Suppressor macrophage treated with lipopolysaccharide for 1 hour (primary cell): ENCODE data around the gene TMEM163.

Experiments used
- DNase-seq, 3 donors: peaks; one replicate each; pipeline ENCODE4 v3.0.0-alpha.2; 2020 to 2022

TMEM163 gene

DNA sequence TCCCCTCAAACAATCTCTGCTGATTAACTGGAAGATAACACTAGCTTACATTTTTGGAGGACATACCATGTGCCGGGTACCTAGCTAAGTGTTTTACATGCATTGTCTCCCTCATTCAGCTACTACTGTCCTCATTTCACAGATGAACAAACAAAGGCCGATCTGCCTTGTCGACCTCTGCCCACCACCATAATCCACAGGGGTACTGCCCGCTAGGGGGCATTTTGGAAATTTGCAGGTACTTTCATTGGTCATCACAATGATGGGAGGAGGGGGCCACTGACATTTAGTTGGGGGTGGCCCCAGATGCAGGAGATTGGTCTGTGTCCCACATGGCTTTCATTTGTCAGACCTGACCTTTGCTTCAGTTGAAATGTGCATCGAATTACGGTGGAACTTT, 3.9 kb upstream of the TMEM163 start:
- no peak for DNase-seq

DNA sequence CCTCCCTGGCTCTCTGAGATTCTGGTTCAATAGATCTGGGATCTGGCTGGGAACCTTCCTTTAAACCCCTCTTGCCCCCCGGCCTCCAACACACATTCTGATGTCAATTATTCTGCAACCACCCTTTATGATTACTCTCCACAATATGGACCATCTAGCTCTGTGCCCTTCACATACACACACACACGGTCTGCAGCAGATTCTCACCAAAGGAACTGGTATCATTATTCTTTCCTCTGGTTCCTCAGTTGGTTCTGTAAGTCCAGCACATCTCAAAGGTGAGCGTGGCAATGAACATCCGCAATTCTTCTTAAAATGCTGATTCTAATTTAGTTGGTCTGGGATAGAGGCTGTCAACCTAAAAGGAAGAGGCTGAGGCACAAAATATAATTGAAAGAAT, 2.8 kb upstream of the TMEM163 start:
- DNase-seq: no peak

DNA sequence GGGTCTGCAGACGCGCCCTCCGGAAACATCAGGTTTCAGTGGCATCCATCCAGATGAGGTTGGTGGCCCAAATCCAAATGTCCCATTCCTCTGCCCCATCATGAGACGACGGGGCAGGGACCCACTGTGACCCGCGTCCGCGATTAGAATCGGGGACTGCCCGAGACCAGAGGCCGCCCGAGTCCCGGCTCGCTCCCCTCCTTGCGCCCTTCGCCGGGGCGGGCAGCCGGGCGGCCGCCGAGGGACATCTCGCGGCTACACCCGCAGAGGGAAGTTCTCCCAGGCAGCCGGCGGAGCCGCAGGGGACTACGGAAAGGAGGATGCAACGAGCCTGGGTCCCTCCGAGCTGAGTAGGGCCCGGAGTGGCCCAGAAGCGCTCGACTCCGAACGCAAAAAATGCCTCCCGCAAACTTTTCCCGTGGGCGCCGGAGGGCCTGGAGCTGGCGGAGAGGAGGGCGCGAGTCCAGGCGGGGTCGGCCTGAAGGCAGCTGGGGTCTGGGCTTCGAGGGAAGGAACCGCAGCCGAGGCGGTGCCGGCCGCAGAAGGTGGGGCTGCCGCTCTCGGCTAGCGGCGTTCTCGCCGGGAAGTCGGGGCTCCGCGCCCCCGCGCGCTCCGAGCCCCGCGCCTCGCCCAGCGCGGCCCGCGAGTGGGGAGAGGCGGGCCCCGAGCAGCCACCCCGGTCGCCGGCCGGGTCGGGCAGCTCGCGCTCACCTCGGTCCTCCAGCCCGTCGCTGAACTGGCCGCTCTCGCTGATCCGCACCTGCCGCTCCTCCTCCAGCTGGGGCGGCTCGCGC, 580 bp downstream of the TMEM163 start:
- DNase-seq: peak; percentile 42 to 76 (median 61)

DNA sequence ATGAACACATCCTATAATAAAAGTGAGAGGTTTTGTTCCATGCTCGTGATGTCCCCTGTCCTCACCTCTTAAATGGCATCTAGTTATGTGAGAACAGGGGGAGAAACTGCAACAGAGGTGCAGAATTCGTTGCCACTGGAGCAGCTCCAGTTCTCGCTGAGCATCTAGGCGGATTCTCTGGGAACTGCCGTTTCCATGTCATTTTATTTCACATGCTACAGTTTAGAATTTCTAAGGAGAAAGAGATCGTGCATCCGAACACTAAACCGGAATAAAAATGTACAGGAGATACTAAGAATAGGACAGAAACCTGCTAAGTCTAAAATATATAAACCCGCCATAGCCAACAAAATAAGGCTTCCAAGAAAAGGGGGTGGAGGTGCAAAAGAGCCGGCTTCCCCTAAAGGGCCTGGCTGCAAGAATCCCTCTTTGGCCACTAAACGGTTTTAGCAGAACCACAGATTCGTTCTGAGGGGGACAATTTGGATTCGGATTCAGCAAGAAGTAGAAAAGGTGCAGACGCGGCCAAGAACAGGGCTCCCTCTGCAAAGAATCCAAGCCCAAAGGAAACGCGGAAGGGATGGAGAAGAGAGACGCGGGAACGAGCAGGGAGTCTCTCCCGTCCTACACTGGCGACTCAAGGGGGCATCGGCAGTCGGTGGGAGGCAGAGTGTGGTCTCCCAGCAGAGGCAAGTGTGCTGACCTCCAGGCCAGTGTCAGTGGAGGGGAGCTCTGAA, 1.3 kb downstream of the TMEM163 start:
- DNase-seq: no peak

DNA sequence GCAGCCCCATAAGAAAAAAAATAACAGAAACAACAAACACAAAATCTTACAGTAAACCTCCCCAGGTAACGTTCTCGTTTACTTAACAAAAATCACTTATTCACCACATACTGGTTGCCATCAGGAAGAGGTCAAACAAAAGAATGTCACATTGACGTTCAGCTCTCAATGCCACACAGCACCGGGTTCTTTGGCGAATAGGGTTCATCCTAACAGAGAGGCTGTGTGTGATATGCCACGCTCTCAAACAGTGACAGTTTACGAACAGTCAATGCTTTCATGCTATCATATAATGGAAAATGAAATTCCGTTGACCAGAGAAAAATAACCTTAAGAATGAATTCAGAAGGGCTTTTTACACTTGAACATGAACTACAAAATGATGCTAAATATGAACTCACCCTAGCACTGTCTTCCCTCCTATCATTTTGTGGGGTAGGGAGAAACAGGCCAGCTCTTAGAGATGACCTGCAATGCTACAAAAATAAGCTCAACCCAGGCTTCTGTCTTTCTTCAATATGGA, 2.0 kb downstream of the TMEM163 start:
- no peak for DNase-seq

DNA sequence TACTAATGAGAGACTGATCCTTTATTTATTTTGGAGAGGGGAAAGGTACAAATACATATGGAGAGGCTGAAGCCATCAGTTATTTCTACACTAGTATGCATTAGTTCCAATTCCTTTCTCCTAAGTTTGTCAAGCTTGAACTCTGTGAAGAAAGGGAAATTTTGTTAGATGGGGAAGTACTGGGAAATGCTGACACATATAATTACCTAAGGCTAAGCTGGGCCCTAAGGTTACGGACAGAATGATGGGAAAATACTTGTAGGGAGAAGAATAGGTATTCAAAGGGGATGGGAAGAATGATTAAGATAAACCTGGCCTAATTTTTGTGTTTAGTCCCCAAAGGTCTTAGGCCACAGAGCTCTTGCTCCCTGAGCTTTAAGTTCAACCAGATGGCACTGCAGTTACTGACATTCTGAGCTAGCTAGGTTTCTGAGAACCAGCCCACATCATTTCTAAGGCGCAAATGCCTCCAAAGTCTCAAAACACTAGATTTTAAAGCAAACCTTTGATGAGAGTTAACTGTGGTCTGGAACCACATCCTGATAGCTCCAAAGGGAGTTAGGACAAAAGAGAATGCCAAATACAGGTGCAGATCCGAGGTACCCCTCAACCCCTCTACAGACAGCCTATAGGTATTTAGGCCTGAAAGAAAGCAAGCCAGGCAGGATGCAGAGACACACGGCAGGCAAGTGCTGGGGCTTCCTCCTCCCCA, 2.7 kb downstream of the TMEM163 start:
- DNase-seq: peak in 2 of 3 donors; percentile 23 to 26

DNA sequence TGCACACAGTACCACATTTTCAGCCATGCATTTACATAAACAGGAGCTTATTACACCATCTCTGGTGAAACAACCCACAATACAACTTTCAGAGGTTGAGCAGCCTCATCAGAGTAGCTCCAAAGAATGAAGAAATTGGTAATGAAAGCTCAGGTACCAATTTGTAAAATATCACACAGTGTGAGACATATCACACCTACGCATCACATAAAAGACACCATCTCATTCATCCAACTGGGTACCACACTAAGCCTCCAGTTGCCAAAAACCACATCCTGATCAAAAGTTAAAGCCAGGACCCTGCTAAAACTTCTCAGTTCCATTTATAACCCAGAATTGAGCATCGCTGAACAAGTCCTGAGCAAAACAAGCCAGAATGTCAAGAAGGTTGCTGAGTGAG, 4.6 kb downstream of the TMEM163 start:
- DNase-seq: no peak

DNA sequence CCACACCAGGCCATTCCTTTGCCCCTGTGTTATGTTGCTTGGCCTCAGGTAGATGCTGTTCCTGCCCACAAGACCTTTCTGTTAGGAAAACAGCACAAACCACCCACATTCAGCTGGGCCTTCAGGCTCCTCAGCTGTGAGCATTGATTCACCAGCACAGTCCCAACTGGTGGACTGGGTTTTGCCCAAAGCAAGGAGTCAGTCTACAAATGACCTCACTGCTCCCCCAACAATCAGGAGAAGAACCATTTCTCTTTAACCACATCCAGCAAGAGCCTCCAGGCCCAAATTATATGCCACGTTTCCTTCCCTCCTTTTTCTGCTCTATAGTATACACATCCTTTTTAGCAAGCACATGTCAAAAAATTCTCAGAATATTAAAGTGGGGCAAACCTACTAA, 5.2 kb downstream of the TMEM163 start:
- peak in 1 of 3 donors; percentile 27 for DNase-seq

DNA sequence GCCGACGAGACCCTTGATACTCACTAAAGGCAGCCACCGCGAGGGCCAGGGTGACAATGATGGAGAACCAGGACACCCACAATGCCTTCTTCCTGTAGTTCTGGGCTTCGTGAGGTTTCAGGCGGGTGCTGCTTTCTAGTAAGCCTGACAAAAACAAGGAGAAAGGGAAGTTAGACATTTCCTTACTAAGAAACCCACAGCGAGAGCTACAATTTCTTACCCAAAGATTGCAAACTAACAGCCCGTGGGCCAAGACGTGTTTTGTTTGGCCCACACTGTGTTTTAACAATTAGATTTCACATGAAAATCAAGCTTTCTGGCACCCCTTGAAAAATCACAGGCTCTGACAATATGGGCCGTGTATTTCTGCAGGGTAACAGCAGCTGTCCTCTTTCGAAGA, 5.6 kb downstream of the TMEM163 start:
- peak; percentile 30 to 41 (median 37) for DNase-seq

DNA sequence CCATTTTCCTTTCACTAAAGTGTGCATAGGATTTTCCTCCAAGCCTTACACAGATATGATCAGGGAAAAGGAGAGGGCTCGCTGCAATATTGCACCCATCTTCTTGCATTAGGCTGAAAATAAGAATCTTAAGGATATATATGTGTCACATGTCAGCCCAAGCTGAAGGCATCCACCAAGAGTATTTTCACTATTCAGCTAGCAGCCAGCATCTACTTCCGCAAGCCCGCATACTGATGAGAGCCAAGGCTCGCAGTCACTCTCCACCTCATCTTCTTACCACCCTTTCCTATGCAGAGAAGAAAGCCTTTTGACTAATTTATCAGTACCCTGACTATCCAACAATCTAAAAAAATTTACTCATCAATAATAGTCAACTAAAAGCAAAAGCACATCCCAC, 6.1 kb downstream of the TMEM163 start:
- DNase-seq: peak; percentile 26 to 51 (median 29)

DNA sequence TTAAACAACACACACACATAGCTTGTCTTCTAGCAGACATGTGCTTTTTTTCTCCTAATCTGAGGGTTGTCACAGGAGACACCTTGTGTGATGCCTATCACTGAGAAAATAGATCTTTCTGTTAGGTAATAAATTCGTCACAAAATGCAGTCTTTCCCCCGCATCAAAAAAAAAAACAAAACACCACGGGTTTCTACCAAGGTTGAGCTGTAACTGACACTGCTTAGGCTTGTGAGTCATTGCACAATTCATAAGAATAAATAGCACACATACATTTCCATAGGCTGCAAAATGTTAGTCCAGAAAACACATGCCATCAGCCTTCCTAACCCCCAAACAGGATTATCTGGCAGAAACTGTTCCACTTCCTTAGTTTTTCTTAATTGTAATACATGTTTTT, 6.5 kb downstream of the TMEM163 start:
- peak in 1 of 3 donors; percentile 44 for DNase-seq

DNA sequence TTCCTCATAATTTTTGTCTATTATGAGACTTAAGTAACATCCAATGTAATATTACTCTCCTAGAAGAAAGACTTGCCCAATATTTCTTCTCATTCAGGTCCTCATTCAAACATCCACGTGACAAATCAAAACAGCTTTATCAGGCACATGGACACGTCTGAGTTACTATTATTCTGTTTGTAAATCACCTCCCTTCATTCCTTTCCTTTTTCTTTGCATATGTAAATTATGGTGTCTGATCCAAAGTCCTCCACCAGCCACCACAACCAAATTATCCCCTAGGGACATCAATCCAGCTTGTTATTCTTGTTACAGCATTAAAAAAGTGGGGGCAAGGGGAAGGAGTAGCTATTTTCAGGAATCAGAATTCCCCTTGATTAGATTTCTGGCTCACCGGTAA, 7.1 kb downstream of the TMEM163 start:
- DNase-seq: no peak

DNA sequence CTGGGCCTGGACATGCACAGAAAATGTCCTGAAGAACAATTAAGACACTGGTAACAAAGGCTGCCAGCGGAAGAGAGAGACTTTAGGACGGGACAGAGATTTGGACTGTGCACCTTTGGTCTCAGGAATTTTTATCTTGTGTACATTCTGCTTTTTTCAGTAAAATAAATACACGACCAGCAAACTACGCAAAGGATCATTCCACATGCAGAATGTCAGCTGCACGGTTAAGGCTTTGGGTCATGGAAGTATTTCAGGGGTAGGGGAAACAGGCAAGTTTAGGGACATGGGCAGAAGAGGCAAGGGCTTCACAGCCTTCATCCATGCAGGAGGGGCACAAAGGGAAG, 11.5 kb downstream of the TMEM163 start:
- DNase-seq: no peak

DNA sequence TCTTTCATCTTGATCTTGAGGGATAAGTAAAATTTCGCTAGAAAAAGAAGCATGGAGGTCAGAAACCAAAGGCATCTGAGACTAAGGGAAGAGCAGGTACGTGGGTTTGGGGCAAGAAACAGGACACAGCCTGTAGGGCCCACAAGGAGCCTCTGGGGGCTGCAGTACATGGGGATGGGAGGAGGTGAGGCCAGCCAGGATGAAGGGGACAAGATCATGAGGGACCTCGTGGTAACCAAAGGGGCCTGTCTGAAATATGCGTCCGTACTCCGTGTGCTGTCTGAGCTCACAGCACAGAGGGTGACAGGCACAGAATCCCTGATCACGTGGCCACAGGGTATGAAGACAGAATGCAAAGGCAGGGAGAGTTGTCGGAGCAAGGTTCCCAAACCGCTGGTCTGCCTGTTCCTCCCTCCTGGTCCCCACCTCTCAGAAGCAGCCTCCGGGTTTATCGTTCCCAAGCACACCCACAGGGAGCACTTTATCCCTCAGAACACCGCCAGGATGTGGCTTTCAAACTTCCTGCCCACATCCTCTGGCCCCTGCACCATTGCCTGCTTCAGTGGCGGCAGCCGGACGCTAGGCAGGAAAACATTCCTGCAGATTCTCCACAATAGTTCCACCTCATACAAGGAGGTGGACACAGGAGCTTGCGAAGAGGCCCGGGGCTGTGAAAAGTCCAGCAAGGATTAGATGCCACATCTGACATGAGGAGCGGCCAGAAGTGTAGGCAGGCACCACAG, 12.0 kb downstream of the TMEM163 start:
- peak in 1 of 3 donors; percentile 20 for DNase-seq

DNA sequence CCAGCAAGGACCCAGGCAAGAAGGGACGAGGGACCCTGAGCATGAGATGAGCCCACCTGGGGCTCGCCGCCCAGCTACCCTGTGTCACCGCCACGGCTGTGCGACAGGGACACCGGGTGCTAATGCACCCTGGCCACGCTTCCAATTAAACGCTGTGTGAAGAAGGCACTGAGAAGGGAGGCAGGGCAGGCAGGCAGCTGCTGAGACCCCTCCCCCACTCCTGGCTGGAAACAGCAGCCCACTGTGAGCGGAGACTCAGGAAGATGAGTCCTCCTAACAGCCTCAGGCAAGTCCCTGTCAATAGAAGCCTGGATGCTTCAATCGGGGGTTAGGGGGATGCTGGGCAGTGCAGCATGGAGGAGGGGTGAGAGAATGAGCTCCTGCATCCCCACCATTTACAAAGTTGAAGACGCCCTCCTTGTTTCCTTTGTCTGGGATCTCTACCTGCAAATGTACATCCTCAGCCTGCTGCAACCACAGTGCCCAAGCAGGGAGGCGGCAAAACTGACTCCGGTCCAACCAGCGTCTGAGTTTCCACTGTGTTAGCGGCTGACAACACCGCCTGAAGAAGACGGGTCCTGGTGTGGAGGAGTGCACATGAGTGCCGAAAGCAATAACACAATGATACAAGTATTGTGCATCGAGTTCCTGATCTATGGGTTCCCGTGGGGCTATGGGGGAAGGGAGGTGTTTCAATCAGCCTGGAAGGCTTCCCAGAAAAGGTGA, 12.8 kb downstream of the TMEM163 start:
- no peak for DNase-seq

DNA sequence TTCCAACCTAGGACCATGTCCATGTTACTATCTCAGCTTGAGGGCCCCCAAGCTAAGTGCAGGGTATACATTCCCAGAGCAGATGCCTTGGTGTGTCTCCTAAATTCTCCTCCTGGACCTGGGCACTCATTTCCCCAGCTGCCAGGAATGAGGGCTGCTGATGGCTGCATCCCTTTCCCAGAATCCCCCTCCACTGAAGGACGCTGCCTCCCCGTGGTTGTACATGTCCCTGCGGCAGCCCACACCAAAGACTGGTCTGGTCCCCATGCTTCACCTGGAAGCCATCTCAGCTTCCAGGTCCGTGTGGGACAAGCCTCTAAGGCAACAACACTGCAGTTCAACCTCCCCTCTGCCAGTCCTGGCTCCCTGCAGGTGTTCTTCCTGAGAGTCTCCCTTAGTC, 14.6 kb downstream of the TMEM163 start:
- no peak for DNase-seq

DNA sequence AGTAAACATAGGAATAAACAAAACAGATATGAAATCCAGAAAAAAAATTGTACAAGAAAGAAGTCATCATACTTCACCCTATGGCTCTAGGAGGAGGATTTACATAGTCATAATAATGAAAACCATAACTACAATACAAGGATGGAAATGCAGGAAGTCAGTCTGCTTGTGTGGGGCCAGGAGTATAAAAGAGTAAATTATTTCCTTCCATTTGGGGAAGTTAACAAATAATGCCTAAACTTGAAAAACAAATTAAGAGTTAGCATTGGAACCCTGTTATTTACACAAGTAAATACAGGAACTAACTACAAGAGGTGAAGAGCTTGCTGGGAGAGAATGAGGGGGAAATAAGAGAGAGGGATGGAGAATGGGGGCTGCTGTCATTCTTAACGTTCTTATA, 15.4 kb downstream of the TMEM163 start:
- no peak for DNase-seq

DNA sequence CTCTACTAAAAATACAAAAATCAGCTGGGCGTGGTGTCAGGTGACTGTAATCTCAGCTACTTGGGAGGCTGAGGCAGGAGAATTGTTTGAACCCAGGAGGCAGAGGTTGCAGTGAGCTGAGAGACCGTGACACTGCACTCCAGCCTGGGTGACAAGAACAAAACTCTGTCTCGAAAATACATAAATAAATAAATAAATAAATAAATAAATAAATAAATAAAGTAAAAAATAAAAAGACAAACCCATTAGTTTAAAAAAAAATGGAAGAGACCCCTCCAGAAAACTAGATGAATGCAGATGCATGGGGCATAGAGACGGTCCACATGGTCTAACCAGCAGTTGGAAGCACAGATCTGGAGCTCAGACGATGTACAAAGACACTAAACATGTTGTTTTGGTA, 18.1 kb downstream of the TMEM163 start:
- no peak for DNase-seq

DNA sequence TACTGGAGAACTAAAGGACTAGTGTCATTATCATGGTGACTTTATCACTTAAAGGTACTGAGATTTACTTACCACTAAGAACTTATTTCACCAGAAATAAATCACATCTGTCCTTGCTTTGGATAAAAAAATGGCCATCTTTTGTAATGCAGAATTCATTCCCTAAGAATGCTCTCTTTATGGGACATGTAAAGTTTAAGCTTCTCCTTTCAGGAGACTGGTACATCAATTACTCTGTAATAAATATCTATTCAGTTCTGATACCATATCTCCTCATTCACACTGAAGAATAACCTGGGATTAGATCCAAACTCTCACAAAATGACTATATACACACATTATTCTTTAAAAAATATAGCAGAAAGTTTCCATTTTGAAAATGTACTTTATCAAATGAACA, 24.4 kb downstream of the TMEM163 start:
- no peak for DNase-seq

DNA sequence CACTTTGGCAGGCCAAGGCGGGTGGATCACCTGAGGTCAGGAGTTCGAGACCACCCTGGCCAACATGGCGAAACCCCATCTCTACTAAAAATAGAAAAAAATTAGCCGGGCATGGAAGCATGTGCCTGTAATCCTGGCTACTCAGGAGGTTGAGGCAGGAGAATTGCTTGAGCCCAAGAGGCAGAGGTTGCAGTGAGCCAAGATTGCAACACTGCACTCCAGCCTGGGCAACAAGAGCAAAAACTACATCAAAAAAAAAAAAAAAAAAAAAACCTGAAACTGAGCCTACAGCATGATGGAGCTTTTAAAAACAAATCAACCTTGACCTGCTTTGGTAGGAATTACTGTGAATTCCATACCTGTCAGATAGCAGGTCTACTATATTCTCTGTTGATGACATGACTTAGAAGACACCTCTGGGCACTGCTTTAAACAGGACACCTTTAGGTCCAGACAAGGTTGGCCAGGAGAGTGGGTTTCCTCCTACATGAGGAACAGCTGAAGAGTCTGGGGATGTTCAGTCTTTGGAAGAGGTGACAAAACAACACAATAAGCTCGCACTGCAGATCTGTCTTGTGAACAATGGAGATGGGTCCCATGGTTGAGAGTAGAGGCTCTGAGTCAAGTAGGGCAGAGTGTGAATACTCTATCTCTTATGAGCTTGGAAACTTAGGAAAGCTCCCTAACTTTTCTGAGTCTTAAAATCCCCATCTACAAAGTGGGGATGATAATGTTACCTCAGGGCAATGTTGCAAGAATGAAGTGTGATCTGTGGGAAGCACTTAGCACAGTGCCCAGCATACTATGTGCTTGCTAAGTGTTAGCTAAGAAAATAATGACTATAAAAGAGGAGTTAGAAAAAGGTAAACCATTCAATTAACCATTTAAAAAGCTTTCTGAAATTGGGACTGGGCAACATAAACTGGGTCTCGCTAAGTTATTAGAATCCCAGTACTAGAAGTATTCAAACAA, 25.2 kb downstream of the TMEM163 start:
- peak in 1 of 3 donors; percentile 19 for DNase-seq

DNA sequence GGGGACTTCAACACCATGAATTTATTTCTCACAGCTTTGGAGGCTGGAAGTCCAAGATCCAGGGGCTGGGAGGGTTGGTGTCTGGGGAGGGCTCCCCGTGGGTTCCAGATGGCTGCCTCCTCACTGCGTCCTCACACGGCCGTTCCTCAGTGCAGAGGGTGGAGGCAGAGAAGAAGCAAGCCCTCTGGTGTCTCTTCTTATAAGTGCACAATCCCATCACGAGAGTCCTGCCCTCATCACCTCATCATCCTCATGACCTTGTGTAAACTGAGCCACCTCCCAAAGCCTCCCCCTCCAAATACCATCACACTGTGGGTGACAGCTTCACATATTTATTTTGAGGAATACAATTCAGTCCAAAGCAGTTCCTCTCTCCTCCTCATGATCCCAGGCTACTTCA, 26.3 kb downstream of the TMEM163 start:
- peak in 1 of 3 donors; percentile 15 for DNase-seq
